Vagina (tissue), 2 donors: ENCODE data around the gene NUDT8.

Source experiments
- POLR2AphosphoS5 ChIP-seq, 2 donors: sonication (generic); formaldehyde crosslinking; IDR thresholded peaks; one replicate each; pipeline ENCODE4 v1.9.0; 2017; ENCODE audit warnings: antibody characterized with exemption in 2 of 2, mild to moderate bottlenecking in 2 of 2, low read depth in 1 of 2; ENCODE audit not compliant: insufficient read depth in 1 of 2
- TF ChIP-seq, protein P1 (sequence below), 3 experiments: fragments of 450-650 bp in 2 of 3; fragments of 200-600 bp in 1 of 3; sonication (generic) in 1 of 3; IDR thresholded peaks; one replicate each; pipeline ENCODE4 v1.5.1; 2017 to 2019; ENCODE audit warnings: antibody characterized with exemption in 3 of 3, mild to moderate bottlenecking in 2 of 3, moderate library complexity in 2 of 3

DNA sequence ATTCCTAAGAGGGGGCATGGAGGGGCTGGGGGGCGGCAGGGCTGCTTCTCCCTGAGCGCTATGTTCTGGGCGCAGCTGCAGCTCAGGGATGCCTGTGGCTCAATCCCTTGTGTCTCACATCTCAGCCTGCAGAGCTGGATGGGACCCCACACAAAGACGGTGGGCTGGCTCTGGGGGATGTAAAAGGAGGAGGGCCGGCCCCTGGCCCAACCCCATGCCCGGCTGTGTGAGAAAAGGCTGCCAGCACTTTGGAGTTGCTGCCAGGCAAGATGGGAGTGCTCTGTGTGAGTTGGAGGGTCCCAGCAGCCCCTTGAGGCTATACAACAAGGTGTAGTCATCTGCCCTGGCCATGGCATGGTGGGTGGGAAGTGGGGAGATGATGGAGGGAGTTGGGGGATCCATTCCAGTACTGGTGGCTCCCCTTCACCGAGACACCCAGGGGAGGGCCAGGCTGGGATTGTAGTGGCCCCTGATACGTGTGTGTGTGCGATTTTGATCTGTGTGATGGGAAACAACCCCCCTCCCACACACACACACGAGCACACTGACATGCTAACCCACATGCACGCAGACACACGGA is 11.1 kb upstream of the NUDT8 start:
- TF ChIP-seq, protein P1, sequence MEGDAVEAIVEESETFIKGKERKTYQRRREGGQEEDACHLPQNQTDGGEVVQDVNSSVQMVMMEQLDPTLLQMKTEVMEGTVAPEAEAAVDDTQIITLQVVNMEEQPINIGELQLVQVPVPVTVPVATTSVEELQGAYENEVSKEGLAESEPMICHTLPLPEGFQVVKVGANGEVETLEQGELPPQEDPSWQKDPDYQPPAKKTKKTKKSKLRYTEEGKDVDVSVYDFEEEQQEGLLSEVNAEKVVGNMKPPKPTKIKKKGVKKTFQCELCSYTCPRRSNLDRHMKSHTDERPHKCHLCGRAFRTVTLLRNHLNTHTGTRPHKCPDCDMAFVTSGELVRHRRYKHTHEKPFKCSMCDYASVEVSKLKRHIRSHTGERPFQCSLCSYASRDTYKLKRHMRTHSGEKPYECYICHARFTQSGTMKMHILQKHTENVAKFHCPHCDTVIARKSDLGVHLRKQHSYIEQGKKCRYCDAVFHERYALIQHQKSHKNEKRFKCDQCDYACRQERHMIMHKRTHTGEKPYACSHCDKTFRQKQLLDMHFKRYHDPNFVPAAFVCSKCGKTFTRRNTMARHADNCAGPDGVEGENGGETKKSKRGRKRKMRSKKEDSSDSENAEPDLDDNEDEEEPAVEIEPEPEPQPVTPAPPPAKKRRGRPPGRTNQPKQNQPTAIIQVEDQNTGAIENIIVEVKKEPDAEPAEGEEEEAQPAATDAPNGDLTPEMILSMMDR (IDR thresholded peaks at IDR 0.05): no peak
- TF ChIP-seq POLR2AphosphoS5 (IDR thresholded peaks at IDR 0.05; ENCODE audit: insufficient read depth in 1 of 2, low read depth in 1 of 2): no peak
